IMR-90 (cell line): ENCODE data around the gene EXOC6B. TPM values are rescaled to one million over a fixed set of nuclear protein-coding genes. Genes with fewer than 3 reads are reported as not detected.
A peak's percentile ranks its signal among the peaks of the same experiment; 100 is the strongest.

ENCODE experiments used
- ATAC-seq: fragments of 200-7000 bp; cut with Tn5 transposase; 2 replicates; pipeline ENCODE4 v1.9.1; 2020; ENCODE audit warnings: low read depth, mild to moderate bottlenecking, moderate library complexity
- BruUV-seq: library from RNA; stranded (reverse); fragments of 400-500 nt; replicated peaks from 2 replicates; lab custom pipeline; 2021; lab: Mats Ljungman, UMichigan
- CTCF ChIA-PET: fragments of 300-600 bp; formaldehyde crosslinking; extraction: SDS; loops from one replicate; lab custom pipeline; 2021; ENCODE audit warnings: antibody characterized with exemption; lab: Yijun Ruan, JAX
- POLR2A ChIA-PET: fragments of 300-600 bp; sonication (Branson Sonifier 250); formaldehyde crosslinking; loops from one replicate; lab custom pipeline; 2022; ENCODE audit warnings: antibody characterized with exemption; ENCODE audit not compliant: unreplicated experiment; lab: Charles Lee
- DNase-seq: peaks from one replicate; pipeline ENCODE4 v3.0.0; 2013
- H2AFZ ChIP-seq: replicated peaks from 2 replicates; pipeline ENCODE3; 2013; ENCODE audit warnings: low read length, mild to moderate bottlenecking; ENCODE audit not compliant: poor library complexity
- H2AK5ac ChIP-seq: 2 replicates; pipeline ENCODE4 v1.6.1; 2013; ENCODE audit warnings: low read depth, low read length, inconsistent platforms
- H2AK9ac ChIP-seq: replicated peaks from 2 replicates; pipeline ENCODE3; 2013; ENCODE audit warnings: mild to moderate bottlenecking, low read depth, low read length, moderate library complexity; ENCODE audit not compliant: poor library complexity
- H2BK120ac ChIP-seq: 2 replicates; pipeline ENCODE4 v1.6.1; 2013; ENCODE audit warnings: low read depth, low read length, inconsistent platforms
- H2BK15ac ChIP-seq: 3 replicates; pipeline ENCODE4 v1.6.1; 2013; ENCODE audit warnings: low read depth, low read length, inconsistent platforms
- H2BK20ac ChIP-seq: 2 replicates; pipeline ENCODE4 v1.6.1; 2013; ENCODE audit warnings: low read depth, mild to moderate bottlenecking, inconsistent platforms, low read length, moderate library complexity
- H2BK5ac ChIP-seq: 2 replicates; pipeline ENCODE4 v1.6.1; 2013; ENCODE audit warnings: mild to moderate bottlenecking, low read depth, low read length, inconsistent platforms; ENCODE audit not compliant: poor library complexity, severe bottlenecking
- H3K14ac ChIP-seq: replicated peaks from 2 replicates; pipeline ENCODE4 v1.6.1; 2013; ENCODE audit warnings: low read depth, low read length, inconsistent platforms
- H3K18ac ChIP-seq: 2 replicates; pipeline ENCODE4 v1.6.1; 2013; ENCODE audit warnings: low read depth, low read length, control low read depth
- H3K23ac ChIP-seq: 2 replicates; pipeline ENCODE4 v1.6.1; 2013; ENCODE audit warnings: low read depth, low read length, inconsistent platforms
- H3K27ac ChIP-seq: 2 replicates; pipeline ENCODE4 v1.5.1; 2013; ENCODE audit warnings: mild to moderate bottlenecking, control low read depth, low read length; ENCODE audit not compliant: insufficient read depth
- H3K27me3 ChIP-seq: 2 replicates; pipeline ENCODE4 v1.6.1; 2013; ENCODE audit warnings: low read length; ENCODE audit not compliant: control insufficient read depth, insufficient read depth
- H3K36me3 ChIP-seq: 2 replicates; pipeline ENCODE4 v1.6.1; 2013; ENCODE audit warnings: low read length, mixed read lengths; ENCODE audit not compliant: control insufficient read depth, insufficient read depth
- H3K4ac ChIP-seq: 2 replicates; pipeline ENCODE4 v1.6.1; 2013; ENCODE audit warnings: low read depth, low read length, inconsistent platforms
- H3K4me1 ChIP-seq: 2 replicates; pipeline ENCODE4 v1.6.1; 2013; ENCODE audit warnings: low read length, mixed read lengths; ENCODE audit not compliant: control insufficient read depth, insufficient read depth
- H3K4me2 ChIP-seq: 2 replicates; pipeline ENCODE4 v1.6.1; 2013; ENCODE audit warnings: low read depth, mild to moderate bottlenecking, control low read depth, low read length, moderate library complexity
- H3K4me3 ChIP-seq: 2 replicates; pipeline ENCODE4 v1.5.1; 2013; ENCODE audit warnings: low read depth, mild to moderate bottlenecking, control low read depth, low read length, moderate library complexity; ENCODE audit not compliant: insufficient read depth
- H3K56ac ChIP-seq: 2 replicates; pipeline ENCODE4 v1.6.1; 2013; ENCODE audit warnings: low read length, inconsistent platforms; ENCODE audit not compliant: insufficient read depth; ENCODE audit errors: extremely low read depth
- H3K79me1 ChIP-seq, 2 experiments: 2 replicates each; pipeline ENCODE4 v1.6.1; 2013; ENCODE audit warnings: low read length in 2 of 2, inconsistent platforms in 1 of 2, low read depth in 1 of 2
- H3K9ac ChIP-seq: 2 replicates; pipeline ENCODE4 v1.6.1; 2013; ENCODE audit warnings: low read depth, low read length, control low read depth
- H3K9me1 ChIP-seq: 2 replicates; pipeline ENCODE4 v1.6.1; 2013; ENCODE audit warnings: low read length, inconsistent platforms; ENCODE audit not compliant: insufficient read depth
- H3K9me3 ChIP-seq: 2 replicates; pipeline ENCODE4 v1.6.1; 2013; ENCODE audit warnings: low read length; ENCODE audit not compliant: control insufficient read depth, insufficient read depth
- H4K20me1 ChIP-seq: 2 replicates; pipeline ENCODE4 v1.6.1; 2013; ENCODE audit warnings: low read length, inconsistent platforms; ENCODE audit not compliant: insufficient read depth
- H4K5ac ChIP-seq: 2 replicates; pipeline ENCODE4 v1.6.1; 2013; ENCODE audit warnings: mild to moderate bottlenecking, low read depth, low read length, control low read depth
- H4K8ac ChIP-seq, 2 experiments: 2 replicates each; pipeline ENCODE4 v1.6.1; 2013; ENCODE audit warnings: low read depth in 2 of 2, low read length in 2 of 2, control low read depth in 1 of 2, inconsistent platforms in 1 of 2
- H4K91ac ChIP-seq: 2 replicates; pipeline ENCODE4 v1.6.1; 2013; ENCODE audit warnings: low read depth, low read length, inconsistent platforms; ENCODE audit not compliant: insufficient read depth
- BHLHE40 ChIP-seq: fragments of 150-350 bp; IDR thresholded peaks from 2 replicates; pipeline ENCODE4 v1.6.1; 2016; ENCODE audit warnings: mild to moderate bottlenecking, low read depth, low read length
- CEBPB ChIP-seq: IDR thresholded peaks from 2 replicates; pipeline ENCODE4 v1.6.1; 2012; ENCODE audit warnings: low read depth, low read length, improper control_type of control experiment
- CHD1 ChIP-seq: IDR thresholded peaks from 2 replicates; pipeline ENCODE4 v1.6.1; 2012; ENCODE audit warnings: low read depth, low read length, improper control_type of control experiment
- CTCF ChIP-seq: conservative IDR thresholded peaks from 2 replicates; pipeline ENCODE4 v1.5.1; 2012; ENCODE audit warnings: mild to moderate bottlenecking, low read depth, low read length, improper control_type of control experiment
- ELK1 ChIP-seq: fragments of 150-350 bp; IDR thresholded peaks from 2 replicates; pipeline ENCODE4 v1.6.1; 2016; ENCODE audit warnings: low read depth, mild to moderate bottlenecking, low read length, moderate library complexity, borderline replicate concordance
- FOS ChIP-seq: fragments of 150-350 bp; IDR thresholded peaks from 2 replicates; pipeline ENCODE4 v1.6.1; 2016; ENCODE audit warnings: low read depth, low read length
- MAFK ChIP-seq: IDR thresholded peaks from 2 replicates; pipeline ENCODE4 v1.6.1; 2012; ENCODE audit warnings: low read depth, low read length, improper control_type of control experiment
- MAZ ChIP-seq: IDR thresholded peaks from 2 replicates; pipeline ENCODE4 v1.6.1; 2012; ENCODE audit warnings: low read depth, mild to moderate bottlenecking, low read length, improper control_type of control experiment, moderate library complexity, borderline replicate concordance
- MXI1 ChIP-seq: IDR thresholded peaks from 2 replicates; pipeline ENCODE4 v1.6.1; 2012; ENCODE audit warnings: low read depth, mild to moderate bottlenecking, low read length, moderate library complexity, borderline replicate concordance
- NFE2L2 ChIP-seq: fragments of 150-350 bp; IDR thresholded peaks from 2 replicates; pipeline ENCODE4 v1.6.1; 2016; ENCODE audit warnings: low read depth, mild to moderate bottlenecking, low read length
- POLR2A ChIP-seq: IDR thresholded peaks from 2 replicates; pipeline ENCODE4 v1.6.1; 2012; ENCODE audit warnings: mild to moderate bottlenecking, low read depth, low read length
- RAD21 ChIP-seq: IDR thresholded peaks from 2 replicates; pipeline ENCODE4 v1.6.1; 2012; ENCODE audit warnings: low read length, improper control_type of control experiment
- RCOR1 ChIP-seq: IDR thresholded peaks from 2 replicates; pipeline ENCODE4 v1.6.1; 2012; ENCODE audit warnings: mild to moderate bottlenecking, low read length, improper control_type of control experiment; ENCODE audit not compliant: insufficient replicate concordance
- RFX5 ChIP-seq: IDR thresholded peaks from 2 replicates; pipeline ENCODE4 v1.8.0; 2012; ENCODE audit warnings: low read depth, mild to moderate bottlenecking, low read length, moderate library complexity
- SMC3 ChIP-seq: fragments of 150-350 bp; IDR thresholded peaks from 2 replicates; pipeline ENCODE4 v1.6.1; 2016; ENCODE audit warnings: low read depth, mild to moderate bottlenecking, antibody characterized with exemption, low read length, moderate library complexity
- USF2 ChIP-seq: fragments of 150-350 bp; IDR thresholded peaks from 2 replicates; pipeline ENCODE4 v1.6.1; 2017; ENCODE audit warnings: mild to moderate bottlenecking, antibody characterized with exemption, low read length, low read depth
- WGBS, 2 experiments: methylation state at CpG; one replicate each; pipeline versions ENCODE4 v1.1.5 to v1.1.7; 2013; ENCODE audit warnings: missing lambda C conversion rate in 2 of 2; ENCODE audit not compliant: insufficient read length in 1 of 2; ENCODE audit errors: extremely low coverage in 2 of 2; 5-methylcytosine and 5-hydroxymethylcytosine counted together
- dilution Hi-C: fragments of 300-500 bp; cut with HindIII; formaldehyde crosslinking; loops from one replicate; pipeline ENCODE4 v1.14.3; 2018; ENCODE audit warnings: low sequenced_read_pairs; ENCODE audit not compliant: unreplicated experiment
- in situ Hi-C: fragments of 300-500 bp; cut with MboI; formaldehyde crosslinking; loops from 3 replicates; pipeline ENCODE4 v1.14.3; 2019; ENCODE audit warnings: low sequenced_read_pairs, inconsistent platforms, mixed read lengths
- intact Hi-C: fragments of 100-400 bp; cut with micrococcal nuclease; formaldehyde crosslinking; loops from 2 replicates; pipeline ENCODE4 v1.10.0; 2022
- polyA plus RNA-seq, 3 experiments: library from polyadenylated mRNA; depleted of rRNA; stranded (reverse); fragments of >200 nt; gene quantifications; 2 replicates each; pipeline ENCODE4 v1.2.3, GENCODE V29; 2012; ENCODE audit warnings: low replicate concordance in 1 of 3
- total RNA-seq: library from RNA; depleted of rRNA; stranded (reverse); fragments of >200 nt; gene quantifications from 2 replicates; pipeline ENCODE4 v1.2.3, GENCODE V29; 2012

The EXOC6B gene
- total and polyA plus RNA-seq, 2 of the 4 experiments (the other 2 are of a cell fraction) = 10.2 to 29.4 TPM

- CTCF ChIA-PET = no interaction called here
- no peaks in the 10 kb centered on the region for H3K9me1 ChIP-seq
Observed at GRCh38 chr2:72673279-72673678, 152.6 kb downstream of the EXOC6B start.

More at GRCh38 chr2:72673279-72673678, 152.6 kb downstream of the EXOC6B start:
- Histone ChIP-seq H3K18ac (no peak overlapping the region), H2BK20ac (no peak overlapping the region), H3K4ac (no peak overlapping the region), H2BK5ac (no peak overlapping the region), H3K23ac (no peak overlapping the region), H3K36me3 (no peaks in the 10 kb centered on the region), H3K4me2 (no peak overlapping the region), H3K4me3 (no peak overlapping the region), H3K9me3 (no peaks in the 10 kb centered on the region), H3K4me1 (peaks cover 3% of the 10 kb centered on the region), H4K20me1 (no peaks in the 10 kb centered on the region), H2AK5ac (no peak overlapping the region), H3K56ac (no peak overlapping the region), H3K14ac (no peak overlapping the region), H3K27me3 (no peaks in the 10 kb centered on the region), H3K79me1 (peaks cover 7 to 14% of the 10 kb centered on the region in 2 experiments; a peak in 3 of 4 replicates), H2BK120ac (no peak overlapping the region), H3K27ac (no peak overlapping the region), H4K5ac (no peak overlapping the region), H3K9ac (no peak overlapping the region), H4K8ac (no peak overlapping the region), H2AFZ (no peak overlapping the region), H2AK9ac (no peak overlapping the region), H4K91ac (no peak overlapping the region), H2BK15ac (no peak overlapping the region)
- dilution Hi-C loops = no loop called here
- no TSS peak for BruUV-seq
- intact Hi-C loops = no loop called here
- WGBS, 2 experiments = 100% methylated on average over 1 of the region's 2 CpGs; no CpG with 5 or more reads in 1 of the 2 experiments
- in situ Hi-C loops = no loop called here
- DNase-seq = peak; percentile 35
- ATAC-seq = no peak; the same call in 1 of the 2 replicates
- POLR2A ChIA-PET = no interaction called here
- no peak for TF ChIP-seq SMC3
- TF ChIP-seq MAFK = no peak
- TF ChIP-seq RFX5 = no peak
- no peak for TF ChIP-seq MAZ
- no peak for TF ChIP-seq USF2
- no peak for TF ChIP-seq BHLHE40
- no peak for TF ChIP-seq MXI1
- no peak for TF ChIP-seq CEBPB
- TF ChIP-seq ELK1 = no peak
- no peak for TF ChIP-seq POLR2A
- no peak for TF ChIP-seq CHD1
- no peak for TF ChIP-seq RCOR1
- TF ChIP-seq RAD21 = no peak
- no peak for TF ChIP-seq CTCF
- no peak for TF ChIP-seq NFE2L2
- TF ChIP-seq FOS = no peak
